Endometrium (tissue), 2 donors: ENCODE results near the gene PORCN.
A peak's percentile ranks its signal among the peaks of the same experiment; 100 is the strongest.
"Not testable (repeated sequence)": the region's sequence is repeated elsewhere in the genome, so short reads cannot be mapped to it uniquely, and the experiment has no call there.

ENCODE experiments used
- FAIRE-seq: peaks from 2 replicates; lab custom pipeline; 2012; peaks lifted over from hg19 to GRCh38; lab: Jason Lieb, UNC
- donor health status: control.
- donor health status: control.

The PORCN gene

GRCh38 chrX:48513670-48514069 is 4.9 kb downstream of the PORCN start:
- FAIRE-seq: no peak

- no peak for FAIRE-seq
These were observed 5.5 kb downstream of the PORCN start for GRCh38 chrX:48514126-48514806.

GRCh38 chrX:48514868-48515460 is 6.2 kb downstream of the PORCN start:
- no peak for FAIRE-seq

GRCh38 chrX:48515842-48516241 is 7.0 kb downstream of the PORCN start:
- FAIRE-seq: no peak

- no peak for FAIRE-seq
These were observed 7.5 kb downstream of the PORCN start for GRCh38 chrX:48516285-48516684.

- no peak for FAIRE-seq
These were observed 8.2 kb downstream of the PORCN start for GRCh38 chrX:48516987-48517386.

- not testable (repeated sequence) for FAIRE-seq
These were observed 10.7 kb downstream of the PORCN start for GRCh38 chrX:48519481-48519880.

- no peak for FAIRE-seq
These were observed 11.7 kb downstream of the PORCN start for GRCh38 chrX:48520455-48520854.

- no peak for FAIRE-seq
These were observed 12.2 kb downstream of the PORCN start for GRCh38 chrX:48520976-48521352.

- no peak for FAIRE-seq
These were observed 12.8 kb downstream of the PORCN start, which contains the start of gene EBP for GRCh38 chrX:48521353-48522243. Gene EBP, plus strand, starts transcription at chrX:48521808. Its CDS starts 1,964 bp downstream, at chrX:48523772.

GRCh38 chrX:48522291-48522690 is 13.5 kb downstream of the PORCN start:
- no peak for FAIRE-seq

GRCh38 chrX:48523682-48524081 is 14.9 kb downstream of the PORCN start:
- no peak for FAIRE-seq

- not testable (repeated sequence) for FAIRE-seq
These were observed 17.1 kb downstream of the PORCN start for GRCh38 chrX:48525853-48526252.

GRCh38 chrX:48530736-48531135 is 21.9 kb downstream of the PORCN start:
- no peak for FAIRE-seq

- no peak for FAIRE-seq
These were observed 22.7 kb downstream of the PORCN start for GRCh38 chrX:48531358-48531959.

- FAIRE-seq: no peak
These were observed 23.4 kb downstream of the PORCN start for GRCh38 chrX:48532161-48532560.

- no peak for FAIRE-seq
These were observed 24.4 kb downstream of the PORCN start for GRCh38 chrX:48533165-48533564.

- FAIRE-seq: no peak
These were observed 30.0 kb downstream of the PORCN start for GRCh38 chrX:48538641-48539344.

GRCh38 chrX:48539345-48540027 is 30.7 kb downstream of the PORCN start, which contains the start of gene TBC1D25:
Gene TBC1D25, plus strand, starts transcription at chrX:48539714. Its CDS starts 84 bp downstream, at chrX:48539798.
- FAIRE-seq: peak; percentile 64

- no peak for FAIRE-seq
These were observed 31.2 kb downstream of the PORCN start for GRCh38 chrX:48540028-48540375.

- FAIRE-seq: no peak
These were observed 31.7 kb downstream of the PORCN start for GRCh38 chrX:48540480-48540879.
